Peyer's patch (tissue), 4 donors: ENCODE data around the gene CLRN1.

Experiments
- CTCF ChIP-seq, 6 experiments: fragments of 450-650 bp in 4 of 6; fragments of 200-600 bp in 2 of 6; sonication (generic) in 1 of 6; IDR thresholded peaks; one replicate each; pipeline ENCODE4 v1.5.1; 2017 to 2019; ENCODE audit warnings: antibody characterized with exemption in 6 of 6, mild to moderate bottlenecking in 3 of 6, moderate library complexity in 1 of 6
- POLR2A ChIP-seq, 2 donors: fragments of 450-650 bp; IDR thresholded peaks; one replicate each; pipeline ENCODE4 v1.5.1; 2017; ENCODE audit warnings: antibody characterized with exemption in 2 of 2, mild to moderate bottlenecking in 2 of 2, moderate library complexity in 2 of 2

GRCh38 chr3:150978566-150979148 is 6.1 kb upstream of the CLRN1 start:
- no peak for TF ChIP-seq CTCF (IDR thresholded peaks at IDR 0.05)
- TF ChIP-seq POLR2A (IDR thresholded peaks at IDR 0.05) = no peak
